Measurements from ENCODE around the gene PTX3.

PTX3 gene

DNA sequence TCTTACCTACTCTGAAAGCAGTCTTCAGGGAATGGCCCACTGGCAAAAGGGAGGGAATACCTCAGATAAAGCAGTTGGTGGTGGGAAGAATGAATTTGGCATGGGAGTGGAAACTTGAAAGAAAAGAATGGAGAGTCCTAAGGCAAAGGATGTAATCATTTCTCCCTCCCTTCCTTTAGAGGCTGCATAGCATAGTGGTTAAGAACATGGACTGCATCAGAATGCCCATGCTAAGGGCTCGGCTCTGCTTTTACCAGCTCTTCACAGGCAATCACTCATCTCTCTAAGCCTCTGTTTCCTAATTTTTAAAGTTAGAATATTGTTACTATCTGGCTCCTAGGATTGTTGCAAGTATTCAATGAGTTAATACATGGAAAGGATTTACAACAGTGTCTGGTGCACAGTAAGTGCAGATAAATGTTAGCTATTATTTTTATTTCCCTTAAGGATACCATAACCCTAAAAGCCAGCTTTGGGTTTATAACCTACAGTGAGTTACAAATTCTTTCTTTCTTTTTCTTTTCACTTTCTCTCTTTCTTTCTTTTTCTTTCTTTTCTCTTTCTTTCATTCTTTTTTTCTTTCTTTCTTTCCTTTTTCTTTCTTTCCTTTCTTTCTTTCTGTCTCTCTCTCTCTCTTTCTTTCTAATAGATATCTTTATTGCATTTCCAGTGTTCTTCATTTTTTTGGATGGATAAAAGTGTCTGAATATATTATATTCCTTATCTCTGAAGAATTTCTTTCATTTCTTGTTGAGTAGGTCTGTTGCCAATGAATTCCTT lies 43.0 kb downstream of the PTX3 start:
- no peak for DNase-seq

DNA sequence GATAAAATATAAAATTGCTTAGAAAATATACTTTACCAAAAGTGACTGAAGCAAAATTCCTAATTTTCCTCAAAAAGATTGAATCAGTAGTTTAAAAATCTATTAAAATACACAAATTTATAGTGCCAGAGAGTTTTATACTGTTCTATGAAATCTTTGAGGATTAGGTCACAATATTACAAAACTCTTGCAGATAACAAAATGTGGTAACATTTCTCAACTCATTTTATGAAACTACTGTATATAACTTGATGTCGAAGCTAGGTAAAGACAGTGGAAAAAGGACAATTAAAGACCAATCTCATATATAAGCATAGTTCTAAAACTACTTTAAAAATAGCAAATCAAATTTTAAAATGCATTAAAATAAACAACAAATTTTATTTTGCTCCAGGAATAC lies 50.7 kb downstream of the PTX3 start:
- no peak for DNase-seq

DNA sequence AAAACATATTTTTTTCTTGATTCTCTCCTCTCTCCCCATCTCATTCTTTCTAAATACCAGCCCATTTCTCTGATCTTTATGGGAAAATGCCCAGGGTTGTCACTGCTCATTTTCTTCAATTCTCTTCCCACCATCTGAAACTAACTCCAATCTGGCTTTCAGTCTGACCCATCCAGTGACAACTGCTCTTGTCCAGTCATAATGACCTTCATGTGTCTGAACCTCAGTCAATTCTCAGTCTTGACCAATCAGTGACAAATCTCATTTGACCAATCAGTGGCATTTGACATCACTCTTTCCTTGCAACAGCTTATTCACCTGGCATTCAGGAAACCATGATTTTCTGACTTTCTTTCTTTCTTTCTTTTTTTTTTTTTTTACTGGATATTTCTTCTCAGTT lies 51.5 kb downstream of the PTX3 start:
- DNase-seq, result no peak

DNA sequence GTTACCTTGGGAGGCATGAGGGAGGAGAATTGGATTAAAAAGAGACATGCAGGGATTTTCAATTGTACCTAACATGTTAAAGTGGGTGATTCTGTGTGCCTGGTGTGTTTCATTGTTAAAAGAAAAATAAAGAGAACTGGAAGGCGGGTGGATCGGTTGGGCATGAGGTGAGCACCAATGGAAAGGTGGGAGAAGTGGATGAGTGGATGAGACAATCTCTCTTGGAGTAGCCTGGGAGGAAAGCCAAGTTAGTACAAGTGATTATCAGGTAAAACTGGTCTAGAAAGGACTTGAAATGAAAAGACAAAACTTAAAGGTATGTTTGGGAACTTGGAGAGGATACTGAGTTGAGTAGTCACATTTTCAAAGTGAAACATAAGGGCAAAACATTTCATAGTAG lies 54.5 kb downstream of the PTX3 start:
- peak; percentile 88 for DNase-seq

All from NCI-H1105 treated with DMSO at 0.1 percent for 48 hours (cell line).